Measurements from ENCODE around the gene AP1S3. TPM values are rescaled to one million over a fixed set of nuclear protein-coding genes. Genes with fewer than 3 reads are reported as not detected.
A peak's percentile ranks its signal among the peaks of the same experiment; 100 is the strongest.

AP1S3 gene
- total RNA-seq, 1 donor from 2014 or later: 4.1 TPM

DNA sequence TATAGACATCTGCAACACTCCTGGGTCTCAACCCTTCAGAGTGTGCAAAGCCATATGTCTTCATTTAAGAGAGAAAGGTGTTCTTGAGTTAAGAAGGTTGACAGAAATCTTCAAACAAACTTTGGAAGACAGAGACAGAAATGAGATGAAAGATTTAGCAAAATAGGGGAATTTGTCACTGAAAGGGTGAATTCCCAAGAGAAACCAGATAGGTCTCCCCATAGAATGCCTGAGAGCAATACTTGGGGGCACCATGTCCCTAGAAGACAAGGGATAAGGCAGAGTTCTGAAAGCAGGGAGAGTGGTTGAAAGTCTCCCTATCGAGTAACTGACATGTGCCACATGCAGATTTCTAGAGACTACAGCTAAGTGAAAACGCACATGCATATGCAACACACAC lies 50.0 kb downstream of the AP1S3 start:
- TF ChIP-seq, protein P1, sequence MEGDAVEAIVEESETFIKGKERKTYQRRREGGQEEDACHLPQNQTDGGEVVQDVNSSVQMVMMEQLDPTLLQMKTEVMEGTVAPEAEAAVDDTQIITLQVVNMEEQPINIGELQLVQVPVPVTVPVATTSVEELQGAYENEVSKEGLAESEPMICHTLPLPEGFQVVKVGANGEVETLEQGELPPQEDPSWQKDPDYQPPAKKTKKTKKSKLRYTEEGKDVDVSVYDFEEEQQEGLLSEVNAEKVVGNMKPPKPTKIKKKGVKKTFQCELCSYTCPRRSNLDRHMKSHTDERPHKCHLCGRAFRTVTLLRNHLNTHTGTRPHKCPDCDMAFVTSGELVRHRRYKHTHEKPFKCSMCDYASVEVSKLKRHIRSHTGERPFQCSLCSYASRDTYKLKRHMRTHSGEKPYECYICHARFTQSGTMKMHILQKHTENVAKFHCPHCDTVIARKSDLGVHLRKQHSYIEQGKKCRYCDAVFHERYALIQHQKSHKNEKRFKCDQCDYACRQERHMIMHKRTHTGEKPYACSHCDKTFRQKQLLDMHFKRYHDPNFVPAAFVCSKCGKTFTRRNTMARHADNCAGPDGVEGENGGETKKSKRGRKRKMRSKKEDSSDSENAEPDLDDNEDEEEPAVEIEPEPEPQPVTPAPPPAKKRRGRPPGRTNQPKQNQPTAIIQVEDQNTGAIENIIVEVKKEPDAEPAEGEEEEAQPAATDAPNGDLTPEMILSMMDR (conservative IDR thresholded peaks at IDR 0.05): no peak
- Mint-ChIP-seq H3K27ac (ENCODE audit: unreplicated experiment) (no peak overlapping the region), H3K9me3 (peaks cover 10% of the 10 kb centered on the region), H3K36me3 (ENCODE audit: low read depth) (peaks cover 12% of the 10 kb centered on the region), H3K4me3 (no peak overlapping the region), H3K4me1 (no peaks in the 10 kb centered on the region), H3K27me3 (ENCODE audit: low read depth) (no peaks in the 10 kb centered on the region)
- no peak for DNase-seq (ENCODE audit: low read depth, low spot score)

GRCh38 chr2:223786943-223787342 lies 50.4 kb downstream of the AP1S3 start:
- Mint-ChIP-seq H3K27me3 (ENCODE audit: low read depth) (no peaks in the 10 kb centered on the region), H3K4me1 (no peaks in the 10 kb centered on the region), H3K4me3 (no peak overlapping the region), H3K9me3 (peaks cover 10% of the 10 kb centered on the region), H3K36me3 (ENCODE audit: low read depth) (peaks cover 12% of the 10 kb centered on the region), H3K27ac (ENCODE audit: unreplicated experiment) (no peak overlapping the region)
- no peak for DNase-seq (ENCODE audit: low read depth, low spot score)
- TF ChIP-seq, protein P1 (conservative IDR thresholded peaks at IDR 0.05): no peak

DNA sequence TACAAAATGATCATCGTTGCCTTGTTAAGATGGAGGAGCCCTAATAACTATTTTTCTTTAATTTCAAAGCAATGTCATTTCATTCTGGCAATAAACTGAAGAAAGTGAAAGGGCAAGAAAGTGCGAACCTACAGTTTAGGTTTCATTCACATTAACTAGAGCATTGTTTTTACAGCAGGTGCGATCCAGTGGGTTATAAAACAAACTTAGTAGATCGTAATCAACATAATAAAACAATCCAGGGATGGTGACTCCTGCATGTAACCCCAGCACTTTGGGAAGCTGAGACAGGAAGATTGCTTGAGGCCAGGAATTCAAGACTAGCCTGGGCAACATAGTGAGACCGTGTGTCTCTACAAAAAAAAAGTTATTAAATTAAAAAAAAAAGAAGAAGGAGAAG lies 51.1 kb downstream of the AP1S3 start:
- no peaks in the 10 kb centered on the region for H3K27me3 Mint-ChIP-seq (ENCODE audit: low read depth)
- no peaks in the 10 kb centered on the region for H3K4me1 Mint-ChIP-seq
- no peak overlapping the region for H3K27ac Mint-ChIP-seq (ENCODE audit: unreplicated experiment)
- H3K4me3 Mint-ChIP-seq: no peak overlapping the region
- no peak for DNase-seq (ENCODE audit: low read depth, low spot score)
- peaks cover 7% of the 10 kb centered on the region for H3K36me3 Mint-ChIP-seq (ENCODE audit: low read depth)
- H3K9me3 Mint-ChIP-seq: peaks cover 5% of the 10 kb centered on the region
- TF ChIP-seq, protein P1 (conservative IDR thresholded peaks at IDR 0.05): no peak

DNA sequence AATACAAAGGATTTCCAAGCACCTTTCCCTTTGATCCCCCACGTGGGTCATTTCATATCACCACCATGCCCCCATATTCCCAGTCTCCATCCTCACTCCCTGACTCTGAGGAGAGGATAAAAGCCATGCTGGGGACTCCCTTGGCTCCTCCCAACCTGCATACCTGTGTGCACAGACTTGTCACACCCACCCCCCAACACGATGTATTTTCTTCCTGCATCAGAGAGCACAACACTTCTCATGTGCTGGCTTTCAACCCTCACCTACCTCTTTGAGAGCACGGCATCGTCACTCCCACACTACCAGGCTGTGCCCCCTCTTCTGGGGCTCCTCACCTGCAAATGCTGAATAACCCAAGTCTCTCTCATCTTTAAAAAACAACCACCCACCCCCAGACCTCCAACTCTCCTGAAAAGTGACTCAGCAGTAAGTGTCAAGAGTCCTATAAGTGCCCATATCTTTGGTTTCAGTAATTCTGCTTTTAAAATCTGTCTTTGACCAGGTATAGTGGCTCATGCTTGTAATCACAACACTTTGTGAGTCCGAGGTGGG lies 53.1 kb downstream of the AP1S3 start:
- no peaks in the 10 kb centered on the region for H3K36me3 Mint-ChIP-seq (ENCODE audit: low read depth)
- H3K27me3 Mint-ChIP-seq (ENCODE audit: low read depth): no peaks in the 10 kb centered on the region
- TF ChIP-seq, protein P1 (conservative IDR thresholded peaks at IDR 0.05): no peak
- H3K9me3 Mint-ChIP-seq: no peaks in the 10 kb centered on the region
- no peak overlapping the region for H3K4me3 Mint-ChIP-seq
- H3K4me1 Mint-ChIP-seq: no peaks in the 10 kb centered on the region
- DNase-seq (ENCODE audit: low read depth, low spot score): no peak
- H3K27ac Mint-ChIP-seq (ENCODE audit: unreplicated experiment): peak overlapping the region; percentile 81

DNA sequence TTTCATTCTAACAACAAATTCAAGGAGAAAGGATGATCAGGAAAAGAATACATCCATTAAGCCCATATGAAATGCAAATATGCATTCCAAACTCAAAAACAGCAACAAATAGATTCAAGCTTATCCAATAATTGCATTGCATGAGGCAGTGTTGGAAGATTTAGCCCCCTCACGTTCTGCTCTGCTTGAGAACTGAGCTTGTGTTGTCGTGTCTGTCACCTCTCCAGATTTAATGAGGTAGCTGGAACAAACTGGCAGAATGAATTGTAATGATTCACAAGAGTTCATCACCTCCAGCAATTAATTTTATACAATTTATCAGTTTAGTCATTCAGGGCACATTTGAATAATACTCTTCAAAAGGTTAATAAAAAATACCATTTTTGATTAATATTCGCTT lies 54.8 kb downstream of the AP1S3 start:
- Mint-ChIP-seq H3K36me3 (ENCODE audit: low read depth) (no peaks in the 10 kb centered on the region), H3K9me3 (no peaks in the 10 kb centered on the region), H3K4me3 (no peak overlapping the region), H3K27ac (ENCODE audit: unreplicated experiment) (no peak overlapping the region), H3K27me3 (ENCODE audit: low read depth) (no peaks in the 10 kb centered on the region), H3K4me1 (no peaks in the 10 kb centered on the region)
- TF ChIP-seq, protein P1 (conservative IDR thresholded peaks at IDR 0.05): no peak
- DNase-seq (ENCODE audit: low read depth, low spot score): no peak

All from neural crest cell (in vitro differentiated cells).